A673 (cell line): ENCODE measurements around the gene CFAP90. TPM values are rescaled to one million over a fixed set of nuclear protein-coding genes. Genes with fewer than 3 reads are reported as not detected.

Source experiments
- BruUV-seq: library from RNA; stranded (reverse); fragments of 400-500 nt; replicated peaks from 2 replicates; lab custom pipeline; 2021; lab: Mats Ljungman, UMichigan
- CTCF ChIA-PET: fragments of 300-600 bp; sonication (Branson Sonifier 250); formaldehyde crosslinking; loops from one replicate; lab custom pipeline; 2022; ENCODE audit warnings: antibody characterized with exemption; lab: Charles Lee
- POLR2A ChIA-PET: fragments of 300-600 bp; sonication (Branson Sonifier 250); formaldehyde crosslinking; loops from one replicate; lab custom pipeline; 2022; ENCODE audit warnings: antibody characterized with exemption; ENCODE audit not compliant: low non-redundant PET; lab: Charles Lee
- DNase-seq: peaks from one replicate; pipeline ENCODE4 v3.0.0-alpha.2; 2015; ENCODE audit warnings: low spot score
- H3K27ac ChIP-seq: fragments of 200-600 bp; sonication (generic); 2 replicates; pipeline ENCODE4 v1.5.1; 2016; ENCODE audit warnings: mixed run types, low read depth, mild to moderate bottlenecking, mixed read lengths, antibody characterized with exemption, low read length; ENCODE audit not compliant: poor library complexity, severe bottlenecking
- H3K27me3 ChIP-seq: fragments of 200-600 bp; sonication (generic); replicated peaks from 2 replicates; pipeline ENCODE4 v1.6.1; 2017; ENCODE audit warnings: mixed run types, low read depth, mild to moderate bottlenecking, mixed read lengths, antibody characterized with exemption, low read length; ENCODE audit not compliant: insufficient read depth, poor library complexity
- H3K36me3 ChIP-seq: fragments of 200-600 bp; sonication (generic); 2 replicates; pipeline ENCODE4 v1.6.1; 2016; ENCODE audit warnings: mixed run types, mild to moderate bottlenecking, mixed read lengths, antibody characterized with exemption, low read length; ENCODE audit not compliant: insufficient read depth, poor library complexity, severe bottlenecking
- H3K4me1 ChIP-seq: fragments of 200-600 bp; sonication (generic); 2 replicates; pipeline ENCODE4 v1.6.1; 2017; ENCODE audit warnings: mixed run types, mild to moderate bottlenecking, mixed read lengths, antibody characterized with exemption, low read length; ENCODE audit not compliant: insufficient read depth, poor library complexity, severe bottlenecking
- H3K4me3 ChIP-seq: fragments of 200-600 bp; sonication (generic); 2 replicates; pipeline ENCODE4 v1.5.1; 2016; ENCODE audit warnings: low read depth, mixed run types, mild to moderate bottlenecking, mixed read lengths, low read length; ENCODE audit not compliant: poor library complexity, severe bottlenecking
- H3K9me3 ChIP-seq: fragments of 200-600 bp; sonication (generic); 2 replicates; pipeline ENCODE4 v1.6.1; 2016; ENCODE audit warnings: mixed run types, low read depth, mild to moderate bottlenecking, mixed read lengths, antibody characterized with exemption, low read length; ENCODE audit not compliant: poor library complexity, severe bottlenecking
- EZH2 ChIP-seq: fragments of 200-600 bp; sonication (generic); IDR thresholded peaks from 2 replicates; pipeline ENCODE4 v1.6.1; 2017; ENCODE audit warnings: borderline replicate concordance, low read depth, mild to moderate bottlenecking, mixed read lengths, antibody characterized with exemption, low read length; ENCODE audit not compliant: poor library complexity, severe bottlenecking
- intact Hi-C: fragments of 100-400 bp; cut with micrococcal nuclease; formaldehyde crosslinking; loops from one replicate; pipeline ENCODE4 v1.10.0; 2022; ENCODE audit not compliant: unreplicated experiment
- total RNA-seq: library from RNA; stranded (reverse); gene quantifications from 2 replicates; pipeline ENCODE4 v1.2.3, GENCODE V29; 2021
- TF ChIP-seq, protein P1 (sequence below): fragments of 300-800, 200-600 bp; sonication (generic); conservative IDR thresholded peaks from 2 replicates; pipeline ENCODE4 v1.5.1; 2017; ENCODE audit warnings: low read depth, mild to moderate bottlenecking, antibody characterized with exemption, low read length, moderate library complexity, mixed read lengths

CFAP90 gene
- total RNA-seq, 1 experiment from 2014 or later, result not detected

DNA sequence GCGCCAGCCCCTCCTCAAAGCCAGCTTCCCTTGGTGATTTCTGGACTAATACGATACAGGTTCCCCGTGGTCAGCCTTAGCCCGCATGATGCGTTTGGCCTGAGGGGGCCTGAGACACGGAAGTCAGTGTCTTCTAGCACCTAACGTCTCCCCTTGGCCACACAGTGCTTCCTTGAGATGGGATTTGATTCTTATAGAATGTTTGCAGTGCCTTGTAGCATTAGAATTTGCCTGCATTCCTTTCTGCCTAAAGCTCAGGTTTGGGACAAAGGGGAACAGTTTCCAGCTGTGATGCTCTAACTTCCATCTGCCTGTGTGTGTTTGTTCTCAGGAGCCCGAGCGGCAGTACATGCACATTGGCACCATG, 34.4 kb downstream of the CFAP90 start:
- ChIA-PET POLR2A (no interaction called here), CTCF (no interaction called here)
- no peak for TF ChIP-seq EZH2
- TF ChIP-seq, protein P1, sequence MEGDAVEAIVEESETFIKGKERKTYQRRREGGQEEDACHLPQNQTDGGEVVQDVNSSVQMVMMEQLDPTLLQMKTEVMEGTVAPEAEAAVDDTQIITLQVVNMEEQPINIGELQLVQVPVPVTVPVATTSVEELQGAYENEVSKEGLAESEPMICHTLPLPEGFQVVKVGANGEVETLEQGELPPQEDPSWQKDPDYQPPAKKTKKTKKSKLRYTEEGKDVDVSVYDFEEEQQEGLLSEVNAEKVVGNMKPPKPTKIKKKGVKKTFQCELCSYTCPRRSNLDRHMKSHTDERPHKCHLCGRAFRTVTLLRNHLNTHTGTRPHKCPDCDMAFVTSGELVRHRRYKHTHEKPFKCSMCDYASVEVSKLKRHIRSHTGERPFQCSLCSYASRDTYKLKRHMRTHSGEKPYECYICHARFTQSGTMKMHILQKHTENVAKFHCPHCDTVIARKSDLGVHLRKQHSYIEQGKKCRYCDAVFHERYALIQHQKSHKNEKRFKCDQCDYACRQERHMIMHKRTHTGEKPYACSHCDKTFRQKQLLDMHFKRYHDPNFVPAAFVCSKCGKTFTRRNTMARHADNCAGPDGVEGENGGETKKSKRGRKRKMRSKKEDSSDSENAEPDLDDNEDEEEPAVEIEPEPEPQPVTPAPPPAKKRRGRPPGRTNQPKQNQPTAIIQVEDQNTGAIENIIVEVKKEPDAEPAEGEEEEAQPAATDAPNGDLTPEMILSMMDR, result no peak
- Histone ChIP-seq H3K27ac (no peak overlapping the region), H3K4me3 (no peak overlapping the region), H3K4me1 (no peaks in the 10 kb centered on the region), H3K27me3 (peaks cover 16% of the 10 kb centered on the region), H3K36me3 (no peaks in the 10 kb centered on the region), H3K9me3 (no peaks in the 10 kb centered on the region)
- BruUV-seq, result no TSS peak
- no peak for DNase-seq
- intact Hi-C loops, result loop anchor here (5.0 kb wide), 1 partner anchor 554 kb away; no protein-coding TSS in a partner anchor

- Histone ChIP-seq H3K27ac (no peak overlapping the region), H3K4me1 (no peaks in the 10 kb centered on the region), H3K4me3 (no peak overlapping the region), H3K27me3 (peaks cover 11% of the 10 kb centered on the region), H3K9me3 (no peaks in the 10 kb centered on the region), H3K36me3 (no peaks in the 10 kb centered on the region)
- POLR2A ChIA-PET, result no interaction called here
- no TSS peak for BruUV-seq
- CTCF ChIA-PET, result no interaction called here
- TF ChIP-seq, protein P1, result peak; percentile 92
- no peak for TF ChIP-seq EZH2
- intact Hi-C loops, result loop anchor here (5.0 kb wide), 1 partner anchor 554 kb away; no protein-coding TSS in a partner anchor
- peak; percentile 76 for DNase-seq
Measured at GRCh38 chr5:7815892-7816534, 34.9 kb downstream of the CFAP90 start.

DNA sequence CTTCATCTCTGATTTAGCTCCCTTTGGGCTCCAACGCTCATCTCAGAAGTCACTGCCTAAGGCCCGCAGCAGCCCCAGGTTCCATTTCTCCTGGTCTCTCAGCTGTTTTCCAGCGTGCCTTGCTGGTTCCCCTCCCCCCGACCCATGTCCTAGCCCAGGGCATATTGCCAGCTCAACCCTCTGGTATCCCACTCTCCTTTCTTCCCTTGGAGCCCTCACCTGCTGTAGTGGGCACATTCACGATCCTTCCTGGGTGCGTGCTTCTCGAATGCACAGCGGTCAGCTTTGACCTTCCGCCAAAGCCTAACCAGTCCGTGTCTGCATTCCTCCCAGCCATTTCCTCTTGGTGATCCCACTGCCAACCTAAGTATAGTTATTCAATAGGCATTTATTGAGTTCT, 36.1 kb downstream of the CFAP90 start:
- H3K27ac ChIP-seq, result no peak overlapping the region
- no peaks in the 10 kb centered on the region for H3K36me3 ChIP-seq
- intact Hi-C loops, result loop anchor here (5.0 kb wide), 1 partner anchor 553 kb away; no protein-coding TSS in a partner anchor
- no peaks in the 10 kb centered on the region for H3K4me1 ChIP-seq
- BruUV-seq, result no TSS peak
- DNase-seq, result no peak
- ChIA-PET POLR2A (no interaction called here), CTCF (no interaction called here)
- TF ChIP-seq, protein P1, result no peak
- no peak for TF ChIP-seq EZH2
- no peak overlapping the region for H3K4me3 ChIP-seq
- no peaks in the 10 kb centered on the region for H3K9me3 ChIP-seq
- peaks cover 11% of the 10 kb centered on the region for H3K27me3 ChIP-seq
